AG04449 (cell line): ENCODE results near the gene ZSCAN9.
A peak's percentile ranks its signal among the peaks of the same experiment; 100 is the strongest.

Source experiments
- CTCF ChIA-PET: fragments of 350-600 bp; formaldehyde crosslinking; extraction: SDS; loops from one replicate; lab custom pipeline; 2021; ENCODE audit warnings: antibody characterized with exemption; lab: Yijun Ruan, JAX
- POLR2A ChIA-PET: fragments of 400-600, 350-600 bp; formaldehyde crosslinking; extraction: SDS; loops from one replicate; lab custom pipeline; 2020; ENCODE audit warnings: antibody characterized with exemption, inconsistent platforms; lab: Yijun Ruan, JAX
- DNase-seq: peaks from one replicate; pipeline ENCODE4 v3.0.0-alpha.2; 2010; ENCODE audit warnings: low read depth, low spot score
- H3K4me3 ChIP-seq: 2 replicates; pipeline ENCODE4 v1.5.1; 2011; ENCODE audit warnings: low read depth, mild to moderate bottlenecking, control low read depth, low read length
- TF ChIP-seq, protein P1 (sequence below): IDR thresholded peaks from one replicate; pipeline ENCODE4 v1.5.1; 2011; ENCODE audit warnings: mild to moderate bottlenecking, moderate library complexity, low read length, control low read depth, inconsistent platforms; ENCODE audit not compliant: insufficient read depth; ENCODE audit errors: missing control alignments

Gene ZSCAN9

DNA sequence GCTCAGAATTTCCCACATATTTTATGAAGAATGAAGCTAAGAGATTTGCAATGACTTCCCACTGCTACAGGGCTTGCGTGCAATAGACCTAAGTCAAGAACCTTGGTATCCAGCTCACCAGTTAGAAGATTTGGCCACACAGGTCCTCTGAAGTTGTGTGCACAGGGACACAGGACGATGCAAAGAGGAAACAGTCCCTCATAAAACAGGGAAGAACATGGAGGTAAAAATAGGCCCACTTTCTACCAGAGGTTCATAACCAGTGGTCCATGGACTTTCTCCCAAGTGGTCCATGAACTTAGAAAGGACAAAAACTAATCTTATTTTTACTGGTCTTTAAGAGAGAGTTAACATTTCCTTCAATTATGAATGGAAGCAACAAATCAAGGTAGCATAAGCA, 25.7 kb downstream of the ZSCAN9 start:
- H3K4me3 ChIP-seq: peak overlapping the region; percentile 85
- no peak for DNase-seq
- TF ChIP-seq, protein P1, sequence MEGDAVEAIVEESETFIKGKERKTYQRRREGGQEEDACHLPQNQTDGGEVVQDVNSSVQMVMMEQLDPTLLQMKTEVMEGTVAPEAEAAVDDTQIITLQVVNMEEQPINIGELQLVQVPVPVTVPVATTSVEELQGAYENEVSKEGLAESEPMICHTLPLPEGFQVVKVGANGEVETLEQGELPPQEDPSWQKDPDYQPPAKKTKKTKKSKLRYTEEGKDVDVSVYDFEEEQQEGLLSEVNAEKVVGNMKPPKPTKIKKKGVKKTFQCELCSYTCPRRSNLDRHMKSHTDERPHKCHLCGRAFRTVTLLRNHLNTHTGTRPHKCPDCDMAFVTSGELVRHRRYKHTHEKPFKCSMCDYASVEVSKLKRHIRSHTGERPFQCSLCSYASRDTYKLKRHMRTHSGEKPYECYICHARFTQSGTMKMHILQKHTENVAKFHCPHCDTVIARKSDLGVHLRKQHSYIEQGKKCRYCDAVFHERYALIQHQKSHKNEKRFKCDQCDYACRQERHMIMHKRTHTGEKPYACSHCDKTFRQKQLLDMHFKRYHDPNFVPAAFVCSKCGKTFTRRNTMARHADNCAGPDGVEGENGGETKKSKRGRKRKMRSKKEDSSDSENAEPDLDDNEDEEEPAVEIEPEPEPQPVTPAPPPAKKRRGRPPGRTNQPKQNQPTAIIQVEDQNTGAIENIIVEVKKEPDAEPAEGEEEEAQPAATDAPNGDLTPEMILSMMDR: no peak
- CTCF ChIA-PET: no interaction called here
- POLR2A ChIA-PET: no interaction called here

DNA sequence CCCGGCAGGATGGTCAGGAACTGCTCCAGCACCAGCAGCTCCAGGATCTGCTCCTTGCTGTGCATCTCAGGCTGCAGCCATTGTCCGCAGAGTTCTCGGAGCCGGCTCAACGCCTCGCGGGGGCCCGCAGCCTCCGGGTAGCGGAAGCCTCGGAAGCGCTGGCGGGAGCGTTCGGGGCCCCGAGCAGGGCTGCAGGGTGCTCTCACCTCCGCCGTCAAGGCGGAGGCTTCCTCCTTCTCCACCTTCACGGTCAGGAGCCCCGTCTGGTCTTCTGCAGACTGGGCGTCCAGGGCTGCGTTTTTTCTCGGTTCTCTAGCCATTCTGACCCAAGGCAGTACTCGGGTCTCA, 26.6 kb downstream of the ZSCAN9 start:
- TF ChIP-seq, protein P1: no peak
- H3K4me3 ChIP-seq: peak overlapping the region; percentile 85
- no peak for DNase-seq
- CTCF ChIA-PET: interaction anchor here (1.1 to 1.2 kb wide), 2 partner anchors 31 to 104 kb away, joined by 3 to 4 read pairs; no protein-coding TSS in a partner anchor
- POLR2A ChIA-PET: interaction anchor here (1.0 to 1.8 kb wide), 5 partner anchors 15 to 110 kb away, joined by 3 to 17 read pairs (median 5); partner anchors contain the start of genes PGBD1, ZKSCAN8 and ZSCAN26

DNA sequence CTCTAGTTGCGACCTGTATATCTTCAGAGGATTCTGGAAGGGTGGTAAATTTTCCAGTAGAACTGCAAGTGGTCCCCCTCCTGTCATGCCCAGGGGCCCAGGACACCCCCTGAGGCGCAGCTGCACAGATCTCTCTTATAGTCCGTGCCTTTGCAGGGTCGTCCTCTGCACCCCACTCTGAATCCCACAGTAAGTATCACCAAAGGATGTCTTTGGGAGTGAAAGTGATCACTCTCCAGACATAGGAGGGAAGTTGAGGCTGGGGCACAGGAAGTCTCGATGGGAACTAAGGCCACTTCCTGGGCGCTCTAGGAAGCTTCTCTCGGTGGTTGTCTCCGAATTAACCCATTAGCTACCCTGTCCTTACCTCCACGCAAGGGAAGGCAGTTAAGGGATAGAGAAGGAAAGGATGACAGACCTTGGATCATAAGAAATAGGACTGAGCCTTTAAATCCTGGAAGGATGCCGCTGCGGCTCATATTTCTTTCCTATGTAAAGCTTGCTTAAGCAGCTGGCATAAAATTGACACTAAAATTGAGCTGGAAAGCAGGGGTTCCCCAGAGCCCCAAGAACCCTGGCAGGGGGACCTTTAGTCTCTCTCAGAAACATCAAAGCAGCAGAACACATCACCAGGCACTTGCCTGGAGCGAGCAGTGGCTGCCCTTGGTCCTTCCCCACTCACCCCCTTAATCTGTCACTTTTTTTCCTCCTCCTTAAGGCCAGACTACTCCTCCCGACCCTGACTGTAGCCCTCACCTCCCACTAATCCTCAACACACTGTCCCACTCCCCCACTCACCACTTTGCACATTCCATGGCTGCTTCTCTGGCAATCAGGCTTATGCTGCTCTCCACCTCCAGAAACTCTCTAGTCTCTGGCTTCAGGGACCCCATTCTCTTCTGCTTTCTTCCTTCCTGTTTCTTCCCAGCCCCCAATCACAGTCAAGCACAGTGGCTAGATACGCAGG, 27.2 kb downstream of the ZSCAN9 start, which contains the start of gene ZKSCAN4:
Gene ZKSCAN4 (minus strand): TSS at position 261 of the 967 bp plus-strand sequence. CDS start 289 bp downstream, outside the sequence.
- DNase-seq: peak; percentile 58
- TF ChIP-seq, protein P1: no peak
- peak within 1 kb of the TSS; percentile 85 for H3K4me3 ChIP-seq
- POLR2A ChIA-PET: interaction anchor here (0.6 to 1.8 kb wide), 7 partner anchors 9 to 116 kb away, joined by 3 to 17 read pairs (median 5); partner anchors contain the start of genes PGBD1, ZKSCAN8 and ZSCAN26
- CTCF ChIA-PET: interaction anchor here (0.9 to 1.4 kb wide), 5 partner anchors 8 to 104 kb away, joined by 3 to 4 read pairs (median 3); no protein-coding TSS in a partner anchor

DNA sequence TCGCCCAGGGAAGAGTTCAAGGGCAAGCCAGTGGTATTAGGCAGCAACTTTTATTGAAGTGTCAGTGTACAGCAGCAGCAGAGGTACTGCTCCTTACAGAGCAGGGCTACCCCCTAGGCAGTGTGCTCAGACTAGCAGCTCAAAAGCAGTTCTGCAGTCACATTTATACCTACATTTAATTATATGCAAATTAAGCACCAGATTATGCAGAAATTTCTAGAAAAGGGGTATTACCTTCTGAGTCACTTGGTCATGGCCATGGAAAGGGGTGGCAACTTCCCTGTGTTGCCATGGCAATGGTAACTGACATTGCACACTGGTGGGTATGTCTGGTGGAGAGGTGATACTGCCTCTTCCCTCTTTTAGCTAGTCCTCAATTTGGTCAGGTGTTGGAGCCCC, 29.0 kb downstream of the ZSCAN9 start:
- CTCF ChIA-PET: interaction anchor here (1.5 kb wide), 1 partner anchor 13 kb away, joined by 3 read pairs; the partner anchor contains the start of gene ZSCAN26
- no peak overlapping the region for H3K4me3 ChIP-seq
- DNase-seq: no peak
- POLR2A ChIA-PET: no interaction called here
- TF ChIP-seq, protein P1: no peak

DNA sequence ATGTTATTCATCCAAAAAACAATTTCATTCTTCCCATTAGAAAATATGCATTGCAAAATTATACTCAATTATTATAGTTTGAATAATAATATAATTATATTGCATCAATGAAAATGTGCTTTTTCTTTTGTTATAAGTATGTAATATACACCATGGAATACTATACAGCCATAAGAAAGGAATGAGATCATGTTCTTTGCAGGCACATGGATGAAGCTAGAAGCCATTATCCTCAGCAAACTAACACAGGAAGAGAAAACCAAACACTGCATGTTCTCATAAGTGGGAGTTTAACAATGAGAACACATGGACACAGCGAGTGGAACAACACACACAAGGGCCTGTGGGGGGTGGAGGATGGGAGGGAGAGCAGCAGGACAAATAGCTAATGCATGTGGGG, 32.0 kb downstream of the ZSCAN9 start:
- ChIA-PET POLR2A (no interaction called here), CTCF (no interaction called here)
- TF ChIP-seq, protein P1: no peak
- no peak overlapping the region for H3K4me3 ChIP-seq
- DNase-seq: no peak
